MM.1S (cell line): ENCODE results near the gene TMEM235.

Source experiments
- CTCF ChIP-seq: fragments of 300-600 bp; sonication (generic); IDR thresholded peaks from 2 replicates; pipeline ENCODE4 v1.5.1; 2016; ENCODE audit warnings: antibody characterized with exemption, low read length, mixed read lengths
- EZH2 ChIP-seq: fragments of 300-600 bp; sonication (generic); optimal IDR thresholded peaks from 2 replicates; pipeline ENCODE3; 2017; ENCODE audit warnings: low read depth, mild to moderate bottlenecking, antibody characterized with exemption, low read length, mixed read lengths

- TF ChIP-seq EZH2 (no peak), CTCF (no peak)
Observed at GRCh38 chr17:78210111-78210510, 21.3 kb upstream of the TMEM235 start.
